ENCODE results near the gene CRB1.

The CRB1 gene

DNA sequence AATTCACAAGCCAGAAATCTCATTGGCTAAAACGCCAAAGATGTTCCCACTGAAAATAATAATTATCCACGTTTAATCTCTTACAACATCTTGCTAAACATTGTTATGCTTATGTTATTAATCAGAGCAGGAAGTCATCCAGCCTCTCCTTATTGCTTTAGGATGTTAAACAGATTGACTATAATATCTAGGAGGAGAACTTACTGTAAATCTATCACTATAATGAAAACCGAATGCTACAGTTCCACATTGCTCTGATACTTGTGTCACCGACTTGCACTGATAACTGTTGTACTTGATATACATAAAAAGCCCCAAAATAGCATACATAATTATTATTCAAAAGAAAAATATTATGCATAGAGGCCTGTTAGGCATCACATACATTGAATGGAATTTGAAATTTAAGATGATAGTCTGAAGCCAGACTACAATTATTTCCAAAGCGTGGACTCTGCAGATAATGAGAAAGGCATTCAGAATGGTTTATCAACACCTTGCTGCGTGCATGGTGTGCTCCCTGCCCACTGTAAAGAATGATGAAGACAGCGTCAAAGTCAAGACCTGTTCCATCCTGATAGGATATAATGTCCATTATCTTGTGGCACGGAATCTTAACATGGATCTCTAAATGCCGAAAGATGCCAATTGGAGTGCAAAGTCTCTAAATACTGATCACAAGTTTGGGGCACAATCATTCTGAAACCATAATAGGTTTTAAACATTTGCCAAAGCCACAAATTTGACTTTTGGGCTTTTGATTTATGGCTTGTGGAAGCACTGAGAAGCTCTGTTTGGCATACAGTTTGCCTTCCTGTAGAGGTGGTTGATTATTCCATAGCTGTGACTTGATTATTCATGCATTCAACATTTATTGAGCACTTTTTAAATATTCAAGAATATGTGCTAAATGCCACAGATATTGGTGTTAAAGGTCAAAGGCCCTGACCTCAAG, 71.3 kb downstream of the CRB1 start:
- Mint-ChIP-seq H3K4me3 (no peak overlapping the region), H3K4me1 (no peaks in the 10 kb centered on the region), H3K9me3 (no peaks in the 10 kb centered on the region), H3K36me3 (ENCODE audit: low read depth) (no peaks in the 10 kb centered on the region), H3K27me3 (ENCODE audit: low read depth, poor library complexity) (no peaks in the 10 kb centered on the region), H3K27ac (no peak overlapping the region)
- DNase-seq, result no peak
- TF ChIP-seq, protein P1, sequence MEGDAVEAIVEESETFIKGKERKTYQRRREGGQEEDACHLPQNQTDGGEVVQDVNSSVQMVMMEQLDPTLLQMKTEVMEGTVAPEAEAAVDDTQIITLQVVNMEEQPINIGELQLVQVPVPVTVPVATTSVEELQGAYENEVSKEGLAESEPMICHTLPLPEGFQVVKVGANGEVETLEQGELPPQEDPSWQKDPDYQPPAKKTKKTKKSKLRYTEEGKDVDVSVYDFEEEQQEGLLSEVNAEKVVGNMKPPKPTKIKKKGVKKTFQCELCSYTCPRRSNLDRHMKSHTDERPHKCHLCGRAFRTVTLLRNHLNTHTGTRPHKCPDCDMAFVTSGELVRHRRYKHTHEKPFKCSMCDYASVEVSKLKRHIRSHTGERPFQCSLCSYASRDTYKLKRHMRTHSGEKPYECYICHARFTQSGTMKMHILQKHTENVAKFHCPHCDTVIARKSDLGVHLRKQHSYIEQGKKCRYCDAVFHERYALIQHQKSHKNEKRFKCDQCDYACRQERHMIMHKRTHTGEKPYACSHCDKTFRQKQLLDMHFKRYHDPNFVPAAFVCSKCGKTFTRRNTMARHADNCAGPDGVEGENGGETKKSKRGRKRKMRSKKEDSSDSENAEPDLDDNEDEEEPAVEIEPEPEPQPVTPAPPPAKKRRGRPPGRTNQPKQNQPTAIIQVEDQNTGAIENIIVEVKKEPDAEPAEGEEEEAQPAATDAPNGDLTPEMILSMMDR (IDR thresholded peaks at IDR 0.05), result no peak

DNA sequence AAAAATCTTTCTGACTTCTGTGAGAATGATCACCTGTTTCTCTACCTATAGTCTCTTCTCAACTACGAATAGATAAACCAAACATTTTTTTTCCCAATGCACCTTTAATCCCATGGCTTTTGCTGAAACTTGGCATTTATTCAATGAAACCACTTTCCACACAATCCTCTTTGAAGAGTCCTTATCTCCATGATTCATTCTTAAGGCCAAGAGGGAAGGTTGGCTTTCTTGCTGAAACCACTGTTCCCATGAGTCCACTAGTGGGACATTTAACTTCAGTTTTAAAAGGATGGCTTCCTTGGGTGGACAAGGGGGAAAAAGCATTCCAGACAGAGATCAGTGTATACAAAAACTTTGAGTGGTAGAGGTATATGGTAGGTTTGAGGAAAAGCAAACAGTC, 73.6 kb downstream of the CRB1 start:
- Mint-ChIP-seq H3K27me3 (ENCODE audit: low read depth, poor library complexity) (no peaks in the 10 kb centered on the region), H3K4me1 (no peaks in the 10 kb centered on the region), H3K4me3 (no peak overlapping the region), H3K27ac (no peak overlapping the region), H3K9me3 (no peaks in the 10 kb centered on the region), H3K36me3 (ENCODE audit: low read depth) (no peaks in the 10 kb centered on the region)
- TF ChIP-seq, protein P1 (IDR thresholded peaks at IDR 0.05), result no peak
- DNase-seq, result no peak

DNA sequence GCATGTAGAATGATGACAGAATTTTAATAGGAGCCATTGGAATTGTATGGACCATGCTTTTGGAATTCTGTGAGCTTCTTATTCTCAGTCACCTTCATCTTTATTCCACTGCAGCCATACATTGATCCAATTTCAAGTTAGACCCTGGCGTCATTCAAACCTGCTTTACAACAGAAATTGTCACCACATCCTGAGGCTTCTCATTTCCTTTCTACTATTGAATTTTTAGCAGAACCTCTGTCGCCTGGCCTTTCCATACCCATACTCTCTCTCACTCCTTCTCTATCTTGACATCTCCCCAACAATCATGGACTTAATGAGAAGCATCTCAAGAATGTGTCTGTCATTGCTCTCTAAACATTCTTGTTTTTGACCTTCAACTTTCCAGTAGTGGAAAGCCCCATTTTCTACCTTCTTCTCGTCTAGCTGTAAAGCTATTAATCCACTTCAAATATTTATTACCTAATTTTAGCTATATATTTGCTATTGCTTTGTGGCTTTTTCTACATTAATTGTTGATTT, 74.1 kb downstream of the CRB1 start:
- no peaks in the 10 kb centered on the region for H3K36me3 Mint-ChIP-seq (ENCODE audit: low read depth)
- no peak overlapping the region for H3K27ac Mint-ChIP-seq
- no peaks in the 10 kb centered on the region for H3K27me3 Mint-ChIP-seq (ENCODE audit: low read depth, poor library complexity)
- TF ChIP-seq, protein P1 (IDR thresholded peaks at IDR 0.05), result no peak
- no peak for DNase-seq
- H3K4me1 Mint-ChIP-seq, result no peaks in the 10 kb centered on the region
- no peak overlapping the region for H3K4me3 Mint-ChIP-seq
- no peaks in the 10 kb centered on the region for H3K9me3 Mint-ChIP-seq

DNA sequence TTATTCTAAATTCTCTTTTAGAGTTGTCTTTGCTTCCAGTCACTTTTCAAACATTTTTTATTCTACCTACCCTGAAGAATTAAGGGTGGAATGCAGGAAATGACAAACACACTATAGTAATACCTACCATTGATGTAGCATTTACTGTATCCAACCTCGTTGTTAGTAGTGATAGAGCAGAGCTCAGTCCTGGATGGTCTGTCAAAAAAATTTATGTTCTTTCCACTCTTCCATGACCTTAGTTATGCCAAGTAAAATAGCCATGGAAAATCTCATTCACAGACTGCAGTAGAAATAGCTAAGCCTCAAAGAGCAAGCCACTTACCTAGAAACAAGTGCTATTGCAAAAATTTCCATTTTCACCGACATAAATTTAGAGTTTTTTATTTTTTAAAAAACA, 74.6 kb downstream of the CRB1 start:
- Mint-ChIP-seq H3K4me1 (no peaks in the 10 kb centered on the region), H3K27ac (no peak overlapping the region), H3K27me3 (ENCODE audit: low read depth, poor library complexity) (no peaks in the 10 kb centered on the region), H3K36me3 (ENCODE audit: low read depth) (no peaks in the 10 kb centered on the region), H3K9me3 (no peaks in the 10 kb centered on the region), H3K4me3 (no peak overlapping the region)
- no peak for DNase-seq
- TF ChIP-seq, protein P1 (IDR thresholded peaks at IDR 0.05), result no peak

DNA sequence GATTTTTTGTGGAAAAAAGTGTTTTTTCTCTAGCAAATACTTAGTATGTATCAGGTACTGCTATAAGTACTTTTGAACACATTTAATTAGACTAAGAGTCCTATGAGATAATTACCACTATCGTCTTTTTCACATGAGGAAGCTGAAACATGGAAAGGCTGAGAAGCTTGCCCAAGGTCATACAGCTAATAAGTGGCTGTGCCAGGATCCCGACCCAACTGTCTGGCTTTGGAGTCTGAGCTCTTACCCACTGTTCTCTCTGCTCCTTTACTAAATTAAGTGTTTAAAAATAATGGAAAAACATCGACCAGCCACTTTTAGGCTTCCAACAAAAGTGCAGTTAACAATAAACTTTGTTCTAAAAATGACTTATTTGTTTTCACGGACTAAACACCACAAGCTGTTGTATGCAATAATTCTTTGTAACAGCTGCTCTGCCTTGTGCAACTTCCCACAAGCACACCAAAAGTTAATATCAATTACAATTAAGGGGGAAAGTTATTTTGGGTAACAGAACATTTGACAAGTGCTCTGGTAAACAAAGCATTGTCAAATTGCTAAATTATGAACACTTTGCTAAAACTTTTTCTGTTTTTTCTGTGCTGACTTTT, 75.7 kb downstream of the CRB1 start:
- no peak for DNase-seq
- Mint-ChIP-seq H3K27me3 (ENCODE audit: low read depth, poor library complexity) (no peaks in the 10 kb centered on the region), H3K36me3 (ENCODE audit: low read depth) (no peaks in the 10 kb centered on the region), H3K4me1 (no peaks in the 10 kb centered on the region), H3K4me3 (no peak overlapping the region), H3K9me3 (no peaks in the 10 kb centered on the region), H3K27ac (no peak overlapping the region)
- TF ChIP-seq, protein P1 (IDR thresholded peaks at IDR 0.05), result no peak
